SK-MEL-5 (cell line): ENCODE results near the gene KCND3. TPM values are rescaled to one million over a fixed set of nuclear protein-coding genes. Genes with fewer than 3 reads are reported as not detected.
A peak's percentile ranks its signal among the peaks of the same experiment; 100 is the strongest.

Source experiments
- DNase-seq: peaks from one replicate; pipeline ENCODE4 v3.0.0-alpha.2; 2016; ENCODE audit warnings: low read depth, low spot score
- in situ Hi-C: cut with HindIII; loops from 2 replicates; pipeline ENCODE4 v1.10.0; 2016; ENCODE audit warnings: low sequenced_read_pairs, high pct_unique_total_duplicates, low pct_unique_long_range_greater_than_20kb
- total RNA-seq: library from RNA; depleted of rRNA; stranded (reverse); fragments of >200 nt; shearing (Covaris generic); gene quantifications from 2 replicates; pipeline ENCODE4 v1.2.3, GENCODE V29; 2014

Gene KCND3
- total RNA-seq, 1 experiment from 2014 or later = 0.13 TPM

DNA sequence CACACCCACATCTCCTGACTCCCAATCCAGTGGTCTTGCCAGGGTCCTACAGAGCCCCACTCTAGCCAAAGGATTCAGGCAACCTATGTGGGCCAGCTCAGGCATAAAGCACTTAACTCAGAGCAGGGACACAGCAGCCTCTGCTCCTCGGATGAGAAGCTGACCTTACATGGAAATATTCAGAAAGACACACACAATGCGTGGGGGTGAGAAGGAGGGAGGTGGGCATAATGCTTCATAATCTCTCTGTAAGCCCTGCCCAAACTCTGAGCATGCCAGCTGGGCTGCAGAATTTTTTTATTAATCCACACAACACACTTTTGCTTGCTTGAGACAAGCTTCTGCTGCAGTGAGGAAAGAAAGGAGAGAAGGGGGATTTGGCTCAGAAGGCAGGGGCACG, 21.6 kb downstream of the KCND3 start:
- in situ Hi-C loops = no loop called here
- DNase-seq = no peak

DNA sequence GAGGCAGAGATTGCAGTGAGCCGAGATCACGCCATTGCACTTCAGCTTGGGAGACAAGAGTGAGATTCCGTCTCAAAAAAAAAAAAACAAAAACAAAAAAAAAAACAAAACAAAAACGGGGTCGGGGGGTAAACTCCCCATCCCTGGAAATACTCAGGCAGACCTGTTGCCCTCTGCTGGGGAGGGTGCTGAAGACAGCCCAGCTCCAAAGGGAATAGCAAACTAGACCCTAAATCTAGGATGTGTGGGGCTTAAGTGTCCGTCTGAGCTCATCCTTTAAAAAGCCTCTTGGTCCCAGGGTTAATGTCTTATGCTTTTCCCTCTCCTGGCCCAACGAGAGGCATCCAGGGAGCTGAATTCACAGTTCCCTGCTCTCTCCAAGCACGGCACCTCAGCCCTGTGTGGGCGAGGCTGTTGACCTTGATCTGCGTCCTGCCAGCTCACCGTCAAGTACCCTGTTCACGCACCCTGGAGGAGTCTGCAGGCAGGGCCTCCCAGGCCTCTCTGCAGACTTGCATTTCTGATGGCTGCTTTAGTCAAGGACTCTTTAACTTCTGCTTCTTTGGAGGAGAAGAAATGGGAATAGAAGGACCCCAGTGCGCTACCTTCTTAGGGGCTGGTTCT, 22.3 kb downstream of the KCND3 start:
- in situ Hi-C loops = no loop called here
- no peak for DNase-seq

DNA sequence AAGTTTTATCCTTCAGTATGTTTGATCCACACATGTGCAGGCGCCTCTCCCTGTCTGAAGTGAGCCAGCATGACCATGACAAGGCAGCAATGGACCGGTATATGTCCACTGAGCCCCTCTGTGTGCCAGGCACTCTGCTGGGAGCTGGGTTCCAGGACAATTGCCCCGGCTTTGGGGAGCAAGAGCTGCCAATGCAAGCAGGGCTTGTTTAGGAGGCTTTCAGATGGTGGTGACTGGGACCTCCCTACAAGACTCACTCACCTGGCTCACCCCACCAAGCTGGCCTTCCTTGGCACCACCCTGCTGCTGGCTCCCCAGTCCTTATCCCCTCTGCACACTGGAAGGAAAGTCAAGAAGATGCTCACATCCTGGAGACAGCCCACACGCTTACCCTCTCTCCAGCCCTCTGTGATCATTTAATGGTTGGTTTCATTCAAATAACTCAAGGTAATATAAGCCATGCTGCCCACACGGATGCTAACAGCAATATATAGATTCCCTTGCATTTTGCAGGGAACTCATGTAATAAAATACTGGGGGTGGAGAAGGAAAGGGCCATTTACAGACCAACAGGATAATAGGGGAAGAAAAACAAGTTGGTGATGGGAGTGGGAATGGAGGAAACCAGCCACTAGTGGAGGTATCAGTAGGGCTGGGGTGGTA, 23.6 kb downstream of the KCND3 start:
- DNase-seq = no peak
- in situ Hi-C loops = no loop called here

DNA sequence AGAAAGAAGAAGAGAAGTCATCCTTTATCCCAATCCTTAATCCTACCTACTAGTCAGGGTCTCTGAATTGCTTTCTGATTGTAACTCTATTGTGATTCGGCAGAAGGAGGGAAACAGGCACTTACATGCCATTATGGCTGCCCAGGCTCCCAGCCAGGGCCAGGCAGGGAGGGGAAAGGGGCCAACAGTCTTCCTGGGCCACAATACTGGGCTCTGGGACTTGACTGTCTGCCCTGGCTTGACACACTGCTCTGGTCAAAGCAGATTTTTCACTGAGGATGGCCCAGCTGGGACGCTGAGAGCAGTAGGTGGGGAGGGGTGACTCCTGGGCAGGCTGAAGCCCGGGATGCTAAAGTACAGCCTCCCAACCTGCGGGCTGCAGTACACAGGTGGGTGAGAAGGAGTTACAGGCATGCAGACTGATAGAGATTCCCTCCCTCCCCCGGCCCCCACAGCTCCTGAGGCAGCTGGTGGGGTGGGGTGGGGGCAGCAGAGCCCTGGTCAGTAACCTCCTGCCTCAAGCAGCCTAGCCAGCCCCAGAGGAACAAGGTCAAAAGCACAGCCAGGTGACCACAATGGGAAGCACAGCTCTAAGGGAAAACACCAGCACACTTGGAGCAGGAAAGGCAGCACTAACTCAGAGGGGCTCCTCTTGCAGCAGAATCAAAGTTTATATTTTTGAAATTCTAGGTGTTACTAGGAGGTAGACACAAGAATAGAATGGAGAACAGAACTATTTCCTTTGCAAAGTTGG, 25.3 kb downstream of the KCND3 start:
- in situ Hi-C loops = no loop called here
- no peak for DNase-seq

DNA sequence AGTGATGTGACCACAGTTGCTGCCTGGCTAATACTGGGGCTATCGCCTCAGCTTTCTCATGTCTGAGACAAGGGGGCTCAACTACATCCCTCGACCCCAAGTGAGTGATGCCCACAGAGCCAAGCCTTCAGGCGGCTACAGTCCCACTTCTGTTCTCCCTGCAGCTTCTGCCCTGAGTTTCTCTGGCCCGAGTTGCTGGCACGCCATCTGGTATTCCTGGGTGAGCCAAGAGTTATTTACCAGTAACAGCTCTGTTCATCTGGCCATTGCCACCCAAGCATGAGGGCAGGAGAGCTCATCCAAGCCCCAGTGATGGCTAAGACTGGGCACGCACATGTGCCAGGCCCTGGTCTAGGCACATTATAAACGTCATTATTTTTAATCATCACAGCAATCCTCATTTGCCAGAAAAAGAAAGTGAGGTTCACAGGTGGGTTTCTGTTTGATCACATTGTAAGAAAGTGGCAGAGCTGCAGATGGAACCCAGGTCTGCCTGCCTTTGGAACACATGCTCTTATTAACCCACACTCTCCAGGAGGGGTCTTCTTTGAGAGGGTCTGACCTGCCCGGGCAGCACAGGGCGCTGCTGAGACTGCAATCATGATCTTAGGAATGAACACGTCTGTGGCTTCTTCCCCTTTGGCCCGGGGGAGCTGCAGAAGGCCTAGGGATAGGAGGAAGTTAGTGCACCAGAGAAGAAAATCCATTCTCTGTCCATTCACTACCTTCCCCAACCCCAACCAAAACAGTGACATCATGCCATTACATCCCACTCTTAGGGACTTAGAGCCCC, 27.5 kb downstream of the KCND3 start:
- in situ Hi-C loops = no loop called here
- no peak for DNase-seq

DNA sequence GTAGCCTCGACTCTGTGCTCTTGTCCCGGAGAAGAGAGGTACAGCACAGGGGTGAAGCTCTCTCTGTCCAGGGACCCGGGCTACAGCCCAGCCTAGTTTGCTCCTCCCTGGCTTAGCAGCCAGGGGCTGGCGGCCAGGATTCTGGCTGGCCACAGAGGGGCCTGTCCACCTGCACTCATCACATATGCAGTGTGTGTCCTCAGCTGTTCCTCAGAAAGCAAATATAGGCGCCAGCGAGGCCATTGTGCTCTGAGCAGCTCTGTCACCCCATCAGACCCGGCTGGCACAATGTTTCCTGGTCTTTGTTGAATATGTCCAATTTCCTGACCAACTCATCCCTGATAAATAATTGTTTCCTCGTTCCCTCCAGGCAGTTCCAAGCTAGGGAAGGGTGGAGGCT, 28.5 kb downstream of the KCND3 start:
- in situ Hi-C loops = no loop called here
- DNase-seq = no peak

DNA sequence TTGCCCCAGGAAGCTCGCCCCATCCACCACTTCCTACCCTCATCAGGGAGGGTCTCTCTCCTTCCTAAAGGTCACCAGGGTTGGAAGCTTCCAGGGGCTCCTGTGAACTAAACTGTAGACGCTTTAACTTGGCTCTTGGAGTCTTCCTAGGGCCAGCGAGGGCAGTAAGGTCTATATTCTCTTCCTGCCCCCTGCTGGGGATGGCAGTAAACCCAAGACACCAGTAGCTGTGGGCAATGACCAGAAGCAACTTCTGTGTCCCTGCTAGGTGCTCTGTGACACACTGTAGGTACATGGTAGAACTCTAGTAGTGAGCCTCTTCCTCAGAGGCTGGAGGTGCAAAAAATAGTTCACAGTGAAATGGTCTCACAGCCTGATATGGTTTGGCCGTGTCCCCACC, 30.0 kb downstream of the KCND3 start:
- in situ Hi-C loops = no loop called here
- DNase-seq = peak; percentile 49

DNA sequence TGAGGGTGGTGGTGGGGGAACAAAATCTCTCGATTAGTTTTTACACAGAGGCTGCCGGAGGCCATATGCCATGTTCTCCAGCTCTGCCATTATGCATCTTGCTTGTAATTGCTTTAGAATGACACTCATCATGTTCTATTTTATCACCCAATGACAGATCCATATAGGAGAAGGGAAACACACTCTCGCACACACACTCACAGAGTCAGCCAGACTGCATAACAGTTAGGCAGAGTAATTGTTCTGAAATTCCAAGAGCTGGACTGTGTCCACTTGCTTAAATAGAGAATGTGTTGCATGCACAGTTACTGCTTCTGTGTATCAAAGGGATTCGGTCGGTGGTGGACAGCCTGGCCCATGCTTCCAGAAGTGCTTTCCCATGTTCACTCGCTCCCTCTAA, 30.6 kb downstream of the KCND3 start:
- DNase-seq = no peak
- in situ Hi-C loops = no loop called here

DNA sequence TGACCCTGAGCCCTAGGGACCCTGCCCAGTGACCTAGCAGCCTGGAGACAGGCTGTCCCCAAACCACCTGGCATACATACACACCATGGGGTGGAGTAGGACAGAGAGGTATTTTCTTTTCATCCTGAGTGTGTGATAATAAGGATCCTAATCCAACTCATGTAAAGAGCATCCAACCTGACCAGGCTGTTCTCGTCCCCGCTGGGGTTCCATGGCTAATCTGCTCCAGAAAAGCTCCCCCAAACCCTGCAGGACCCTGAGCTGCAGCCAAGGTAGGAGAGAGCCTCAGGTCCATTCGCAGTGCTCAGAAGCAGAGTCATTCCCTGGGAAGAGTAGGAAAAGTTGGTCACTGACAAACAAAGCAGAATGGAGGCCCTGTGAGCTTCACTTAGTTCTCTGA, 31.4 kb downstream of the KCND3 start:
- in situ Hi-C loops = no loop called here

DNA sequence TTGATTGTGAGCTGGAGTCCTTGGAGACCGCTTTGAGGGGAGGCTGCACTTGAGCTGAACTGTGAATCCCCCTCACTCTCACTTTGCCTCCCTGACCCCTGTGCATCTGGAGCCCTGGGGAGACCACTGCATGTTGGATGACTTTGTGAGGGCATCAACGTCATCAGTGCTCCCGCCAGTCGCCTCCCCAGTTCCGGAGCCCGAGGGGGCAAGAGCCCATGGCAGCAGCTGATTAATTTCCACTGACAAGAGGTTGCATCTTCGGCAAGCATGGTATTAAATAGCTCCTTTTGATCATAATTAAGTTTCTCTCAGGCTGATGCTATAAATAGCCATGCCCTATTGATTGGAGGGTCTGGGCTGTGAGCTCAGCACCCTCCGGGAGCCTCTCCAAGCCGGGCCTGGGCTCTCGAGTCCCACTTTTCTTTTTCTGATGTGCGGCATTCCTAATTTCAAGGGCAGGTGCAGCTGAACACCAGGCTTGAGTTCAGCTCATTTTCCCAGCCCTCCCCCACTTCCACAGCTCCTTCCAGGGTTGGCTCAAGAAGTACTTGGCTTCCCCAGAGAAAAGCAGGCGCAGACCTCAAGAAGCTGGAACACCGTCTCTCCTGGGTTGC, 33.2 kb downstream of the KCND3 start:
- in situ Hi-C loops = no loop called here

More for the DNA sequence above, 31.4 kb downstream of the KCND3 start:
- no peak for DNase-seq

DNA sequence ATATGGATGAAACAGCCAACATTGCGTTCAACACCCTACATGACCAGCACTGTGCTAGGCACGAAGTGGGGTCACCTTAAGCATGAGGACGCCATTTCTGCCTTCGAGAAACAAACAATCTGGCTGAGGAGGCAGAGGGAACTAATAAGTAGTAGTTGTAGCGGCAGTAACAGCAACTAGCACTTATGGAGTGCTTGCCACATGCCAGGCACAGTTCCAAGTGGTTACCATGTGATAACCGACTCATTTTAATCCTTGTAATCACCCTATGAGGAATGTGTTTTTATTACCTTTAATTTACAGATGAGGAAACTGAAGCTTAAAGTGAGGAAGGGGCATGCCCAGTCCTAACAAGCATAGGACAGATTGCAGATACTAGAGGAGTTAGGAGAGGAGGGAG, 33.7 kb downstream of the KCND3 start:
- in situ Hi-C loops = no loop called here

More for the DNA sequence above, 33.2 kb downstream of the KCND3 start:
- DNase-seq = no peak

DNA sequence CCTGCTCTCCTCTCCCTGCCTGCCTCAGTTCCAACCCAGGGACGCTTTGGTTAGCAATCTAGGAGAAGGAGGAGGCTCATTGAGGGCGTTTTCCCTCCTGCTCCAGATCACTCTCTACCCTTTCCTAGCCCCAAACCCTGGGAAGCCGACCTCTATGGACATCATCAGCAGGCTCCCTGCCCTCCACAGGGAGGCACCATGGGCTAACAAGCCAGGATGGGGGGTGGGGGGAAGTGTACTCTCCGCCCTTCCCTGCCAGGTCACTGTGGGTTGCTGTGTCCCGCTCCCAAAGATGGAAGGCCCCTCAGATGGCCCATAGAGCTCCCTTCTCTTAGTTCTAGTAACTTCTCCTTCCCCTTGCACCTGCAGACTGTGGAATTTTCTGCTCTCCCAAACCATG, 35.7 kb downstream of the KCND3 start:
- in situ Hi-C loops = no loop called here
- no peak for DNase-seq

More for the DNA sequence above, 33.7 kb downstream of the KCND3 start:
- no peak for DNase-seq

DNA sequence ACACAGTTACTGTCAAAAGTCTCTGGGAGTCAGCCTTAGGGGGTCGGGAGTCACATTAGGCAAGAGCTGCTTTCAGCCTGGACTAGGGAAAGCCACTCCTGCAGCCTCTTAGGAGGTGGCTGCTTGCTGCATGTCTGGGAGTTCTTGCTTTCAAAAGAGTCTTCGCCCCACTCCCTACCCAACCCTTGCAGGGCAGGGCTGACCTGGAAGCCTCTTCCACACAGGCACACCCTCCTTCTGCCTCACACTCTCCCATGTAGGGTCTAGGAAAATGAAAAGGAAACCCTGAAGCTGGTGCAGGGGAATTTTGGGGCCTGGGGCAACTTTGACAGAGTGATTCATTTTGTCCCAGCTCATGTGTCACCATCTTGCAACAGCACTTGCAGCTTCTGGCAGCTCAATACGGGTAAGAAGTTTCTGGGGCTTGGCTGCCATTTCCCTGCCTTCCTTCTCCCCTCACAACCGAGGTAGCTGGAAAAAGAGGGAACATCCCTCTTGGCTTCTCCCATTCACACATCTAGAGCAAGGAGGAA, 37.3 kb downstream of the KCND3 start:
- no peak for DNase-seq
- in situ Hi-C loops = no loop called here

DNA sequence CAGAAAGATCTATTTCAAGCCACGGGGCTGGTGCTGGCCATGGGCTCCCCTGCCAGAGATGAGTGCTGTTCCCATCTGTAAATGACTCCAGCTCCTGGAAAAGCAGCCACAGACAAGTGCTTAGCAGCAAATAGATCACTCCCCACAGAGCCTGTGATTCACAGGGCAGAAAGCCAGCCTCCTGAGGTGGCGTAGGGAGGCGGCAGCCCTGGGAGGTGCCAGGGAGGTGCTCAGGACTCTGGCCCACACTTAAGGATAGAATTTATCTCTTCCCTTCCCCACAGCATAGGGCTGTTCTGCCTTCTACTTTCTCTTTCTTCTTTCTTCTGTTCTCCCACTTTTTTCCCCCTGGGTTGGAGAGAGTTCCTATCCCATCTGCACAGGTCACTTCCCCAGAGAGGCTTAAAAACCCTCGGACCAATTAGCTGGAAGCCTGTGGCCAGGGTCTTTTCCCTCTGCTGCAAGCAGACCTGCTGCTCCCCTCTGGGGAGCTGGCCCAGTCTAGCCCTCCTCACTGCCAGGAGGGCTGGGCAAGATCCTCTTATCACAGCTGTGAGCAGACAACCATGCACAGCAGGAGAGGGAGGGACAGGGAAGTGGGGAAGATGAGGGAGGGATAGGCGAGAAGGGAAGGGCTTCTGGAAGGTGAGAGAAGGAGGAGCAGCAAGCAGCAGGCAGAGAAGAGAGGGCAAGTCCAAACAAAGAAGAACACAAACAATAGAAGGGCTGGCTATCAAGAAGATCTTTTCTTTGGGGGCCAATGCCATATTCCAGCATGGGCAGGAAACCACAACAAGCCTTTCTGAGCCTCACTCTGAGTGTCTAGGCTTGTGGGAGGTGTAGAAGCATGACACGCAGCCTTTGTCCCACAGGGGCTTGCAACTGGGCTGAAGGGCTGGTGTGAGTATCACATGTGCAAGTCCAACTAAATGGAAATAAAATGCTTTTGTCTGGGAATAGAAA, 41.0 kb downstream of the KCND3 start:
- peak; percentile 86 for DNase-seq
- in situ Hi-C loops = no loop called here

DNA sequence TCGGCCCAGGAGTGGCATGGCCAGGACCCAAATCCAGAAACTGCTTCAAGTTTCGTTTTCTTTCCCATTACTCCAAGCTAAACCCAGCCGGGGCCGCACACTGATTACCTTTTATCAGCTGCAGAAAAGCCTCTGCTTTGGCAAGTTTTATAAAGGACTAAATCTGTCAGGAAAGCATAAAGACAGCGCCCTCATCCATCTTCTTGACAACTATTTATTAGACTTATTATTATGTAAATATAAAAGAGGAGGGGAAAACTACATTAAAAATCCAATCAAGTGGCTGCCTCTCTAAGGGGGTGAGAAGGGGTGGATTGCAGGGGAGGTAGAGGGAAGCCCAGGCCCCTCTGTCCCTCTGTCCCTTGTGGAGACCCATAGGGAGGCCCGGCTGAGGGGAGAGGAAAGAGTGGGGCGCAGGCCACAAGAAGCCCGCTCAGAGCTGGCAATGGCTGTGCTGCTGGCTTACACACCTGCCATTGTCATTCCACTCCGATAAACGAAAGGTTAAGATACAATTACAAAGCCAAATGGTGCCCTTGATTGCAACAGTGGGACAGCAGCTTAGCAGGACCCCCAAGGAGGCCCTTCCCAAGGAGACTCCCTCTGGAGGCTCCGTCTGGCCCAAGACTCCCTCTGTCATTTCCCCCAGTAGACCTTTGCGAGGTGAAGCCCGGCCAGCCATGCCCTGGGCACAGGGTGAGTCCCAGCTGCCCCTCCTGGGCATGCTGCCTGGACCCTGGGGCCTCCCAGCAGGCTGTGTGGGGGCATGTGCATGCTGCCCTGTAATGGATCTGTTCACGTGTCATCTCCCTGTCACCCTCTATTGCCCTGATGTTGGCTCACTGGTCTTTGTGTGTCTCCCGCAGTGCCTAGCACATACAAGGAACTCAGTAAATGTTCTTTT, 45.4 kb downstream of the KCND3 start:
- no peak for DNase-seq
- in situ Hi-C loops = no loop called here

DNA sequence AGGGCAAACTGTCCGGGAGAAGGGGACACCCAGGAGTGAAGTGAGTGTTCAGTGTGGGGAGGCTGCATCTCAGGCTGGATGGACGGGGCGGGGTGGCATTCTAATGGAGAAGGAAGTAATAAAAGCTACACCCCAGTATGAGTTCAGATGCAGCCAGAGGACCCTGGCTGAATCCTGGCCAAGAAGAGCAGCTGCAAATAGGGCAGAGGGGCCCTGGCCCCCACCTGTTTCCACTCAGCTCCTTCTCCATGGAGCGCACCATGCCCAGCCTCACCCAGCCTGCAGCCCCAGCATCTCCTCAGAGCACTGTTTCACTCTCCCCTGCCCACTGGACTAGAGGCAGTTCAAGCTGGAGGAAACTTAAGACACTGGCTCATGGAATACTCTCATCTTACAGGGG, 46.4 kb downstream of the KCND3 start:
- in situ Hi-C loops = no loop called here
- no peak for DNase-seq
